NT2/D1 (cell line): ENCODE measurements around the gene ACOXL.

ENCODE experiments used
- SUZ12 ChIP-seq: IDR thresholded peaks from 2 replicates; pipeline ENCODE4 v1.6.1; 2011; ENCODE audit not compliant: insufficient read length, insufficient read depth; ENCODE audit errors: extremely low read depth
- ZNF274 ChIP-seq: IDR thresholded peaks from 2 replicates; pipeline ENCODE4 v1.6.1; 2011; ENCODE audit warnings: mild to moderate bottlenecking, low read depth, low read length

DNA sequence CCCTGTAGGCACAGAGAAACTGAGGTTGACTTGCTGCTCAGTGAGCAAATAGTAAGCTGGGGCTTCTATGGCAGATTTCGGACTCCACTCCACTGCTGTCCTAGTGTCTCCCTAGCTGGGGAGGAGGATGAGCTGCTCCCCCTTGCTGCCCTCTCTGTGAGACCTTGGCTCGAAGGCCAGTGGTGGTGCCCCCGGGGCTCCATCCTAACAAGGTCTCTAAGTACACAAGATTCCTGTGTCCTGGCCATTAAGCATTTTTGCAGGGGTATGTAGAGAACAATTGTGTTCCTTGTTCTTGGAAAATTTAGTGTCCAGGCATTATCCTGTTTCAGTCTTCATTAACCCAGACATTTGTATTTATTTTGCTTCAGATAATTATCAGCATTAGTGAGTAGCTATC lies 367.0 kb downstream of the ACOXL start:
- TF ChIP-seq ZNF274 (no peak), SUZ12 (no peak)
